Cardiac muscle cell (in vitro differentiated cells and primary cell): Measurements from ENCODE around the gene AKAP8L. TPM values are rescaled to one million over a fixed set of nuclear protein-coding genes. Genes with fewer than 3 reads are reported as not detected.
"Not testable (repeated sequence)": the region's sequence is repeated elsewhere in the genome, so short reads cannot be mapped to it uniquely, and the experiment has no call there.

Experiments used
- DNase-seq, 2 donors: peaks; one replicate each; pipeline versions ENCODE4 v3.0.0 to v3.0.0-alpha.2; 2010 to 2017; ENCODE audit warnings: low read depth in 1 of 2, low spot score in 1 of 2
- H3K27ac ChIP-seq: fragments of 200-600 bp; sonication (generic); 2 replicates; pipeline ENCODE4 v1.5.1; 2016
- H3K27me3 ChIP-seq: fragments of 200-600 bp; sonication (generic); 2 replicates; pipeline ENCODE4 v1.6.0; 2016; ENCODE audit warnings: control low read depth
- H3K36me3 ChIP-seq: fragments of 200-600 bp; sonication (generic); 2 replicates; pipeline ENCODE4 v1.5.1; 2016; ENCODE audit warnings: control low read depth
- H3K4me1 ChIP-seq: fragments of 200-600 bp; sonication (generic); 2 replicates; pipeline ENCODE4 v1.8.1; 2017; ENCODE audit warnings: low read depth, mild to moderate bottlenecking, mixed run types
- H3K4me3 ChIP-seq: fragments of 200-600 bp; sonication (generic); 2 replicates; pipeline ENCODE4 v1.5.1; 2016; ENCODE audit warnings: mild to moderate bottlenecking
- H3K9me3 ChIP-seq: fragments of 200-600 bp; sonication (generic); 2 replicates; pipeline ENCODE4 v1.5.1; 2017; ENCODE audit warnings: low read depth, mild to moderate bottlenecking, control low read depth
- polyA plus RNA-seq: library from polyadenylated mRNA; unstranded; fragments of >200 nt; fragmentation: Nextera tagmentation; extraction: Ambion mirVana; gene quantifications from 2 replicates; pipeline ENCODE4 v1.2.1, GENCODE V29; 2016
- total RNA-seq: library from RNA; depleted of rRNA; stranded (reverse); fragments of >200 nt; gene quantifications from 2 replicates; pipeline ENCODE4 v1.2.3, GENCODE V29; 2016
- TF ChIP-seq, protein P1 (sequence below): IDR thresholded peaks from 2 replicates; pipeline ENCODE4 v1.5.1; 2012; ENCODE audit warnings: low read depth, mild to moderate bottlenecking, low read length

AKAP8L gene
- total and polyA plus RNA-seq, 2 experiments from 2014 or later = 235 to 410 TPM

GRCh38 chr19:15353908-15354307 is 64.9 kb downstream of the AKAP8L start:
- Histone ChIP-seq H3K36me3 (peaks cover 22% of the 10 kb centered on the region), H3K27me3 (no peaks in the 10 kb centered on the region), H3K27ac (no peak overlapping the region), H3K9me3 (no peaks in the 10 kb centered on the region), H3K4me1 (no peaks in the 10 kb centered on the region), H3K4me3 (no peak overlapping the region)
- DNase-seq = no peak
- TF ChIP-seq, protein P1, sequence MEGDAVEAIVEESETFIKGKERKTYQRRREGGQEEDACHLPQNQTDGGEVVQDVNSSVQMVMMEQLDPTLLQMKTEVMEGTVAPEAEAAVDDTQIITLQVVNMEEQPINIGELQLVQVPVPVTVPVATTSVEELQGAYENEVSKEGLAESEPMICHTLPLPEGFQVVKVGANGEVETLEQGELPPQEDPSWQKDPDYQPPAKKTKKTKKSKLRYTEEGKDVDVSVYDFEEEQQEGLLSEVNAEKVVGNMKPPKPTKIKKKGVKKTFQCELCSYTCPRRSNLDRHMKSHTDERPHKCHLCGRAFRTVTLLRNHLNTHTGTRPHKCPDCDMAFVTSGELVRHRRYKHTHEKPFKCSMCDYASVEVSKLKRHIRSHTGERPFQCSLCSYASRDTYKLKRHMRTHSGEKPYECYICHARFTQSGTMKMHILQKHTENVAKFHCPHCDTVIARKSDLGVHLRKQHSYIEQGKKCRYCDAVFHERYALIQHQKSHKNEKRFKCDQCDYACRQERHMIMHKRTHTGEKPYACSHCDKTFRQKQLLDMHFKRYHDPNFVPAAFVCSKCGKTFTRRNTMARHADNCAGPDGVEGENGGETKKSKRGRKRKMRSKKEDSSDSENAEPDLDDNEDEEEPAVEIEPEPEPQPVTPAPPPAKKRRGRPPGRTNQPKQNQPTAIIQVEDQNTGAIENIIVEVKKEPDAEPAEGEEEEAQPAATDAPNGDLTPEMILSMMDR = no peak

DNA sequence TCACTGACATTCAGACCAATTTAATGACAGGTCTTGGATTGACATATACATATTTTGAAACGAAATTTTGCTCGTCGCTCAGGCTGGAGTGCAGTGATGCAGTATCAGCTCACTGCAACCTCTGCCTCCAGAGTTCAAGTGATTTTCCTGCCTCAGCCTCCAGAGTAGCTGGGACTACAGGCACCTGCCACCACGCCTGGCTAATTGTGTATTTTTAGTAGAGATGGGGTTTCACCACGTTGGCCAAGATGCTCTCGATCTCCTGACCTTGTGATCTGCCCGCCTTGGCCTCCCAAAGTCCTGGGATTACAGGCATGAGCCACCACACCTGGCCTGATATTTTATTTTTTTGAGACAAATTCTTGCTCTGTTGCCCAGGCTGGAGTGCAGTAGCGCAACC is 66.3 kb downstream of the AKAP8L start:
- not testable (repeated sequence) for H3K27ac ChIP-seq, H3K4me3 ChIP-seq, H3K27me3 ChIP-seq, DNase-seq, H3K4me1 ChIP-seq, H3K9me3 ChIP-seq
- peaks cover 12% of the 10 kb centered on the region for H3K36me3 ChIP-seq

GRCh38 chr19:15341328-15341727 is 77.5 kb downstream of the AKAP8L start:
- not testable (repeated sequence) for H3K4me3 ChIP-seq, H3K36me3 ChIP-seq, DNase-seq, H3K27ac ChIP-seq, H3K27me3 ChIP-seq, H3K9me3 ChIP-seq, H3K4me1 ChIP-seq

DNA sequence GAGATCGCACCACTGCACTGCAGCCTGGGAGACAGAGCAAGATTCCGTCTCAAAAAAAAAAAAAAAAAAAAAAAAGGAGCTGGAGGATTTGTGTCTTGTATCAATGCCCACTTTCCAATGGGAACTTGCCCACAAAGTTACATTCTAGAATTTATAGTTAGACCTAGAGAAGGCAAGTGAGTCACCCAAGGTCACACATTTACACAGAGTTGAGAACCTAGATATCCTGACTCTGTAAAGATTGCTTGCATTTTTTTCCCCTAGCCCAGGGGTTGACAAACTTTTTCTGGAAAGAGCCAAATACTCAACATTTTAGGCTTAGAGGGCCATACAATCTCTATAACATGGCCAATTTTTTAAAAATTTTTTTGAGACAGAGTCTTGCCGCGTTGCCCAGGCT is 78.7 kb downstream of the AKAP8L start:
- H3K27ac ChIP-seq = no peak overlapping the region
- no peaks in the 10 kb centered on the region for H3K9me3 ChIP-seq
- peaks cover under 1% of the 10 kb centered on the region for H3K36me3 ChIP-seq
- no peak overlapping the region for H3K4me3 ChIP-seq
- no peaks in the 10 kb centered on the region for H3K27me3 ChIP-seq
- DNase-seq = no peak
- TF ChIP-seq, protein P1 = no peak
- H3K4me1 ChIP-seq = peaks cover 8% of the 10 kb centered on the region

GRCh38 chr19:15337202-15337601 is 81.6 kb downstream of the AKAP8L start:
- TF ChIP-seq, protein P1 = no peak
- Histone ChIP-seq H3K36me3 (no peaks in the 10 kb centered on the region), H3K27me3 (no peaks in the 10 kb centered on the region), H3K27ac (no peak overlapping the region), H3K9me3 (no peaks in the 10 kb centered on the region), H3K4me1 (peaks cover 8% of the 10 kb centered on the region), H3K4me3 (no peak overlapping the region)
- DNase-seq = peak in 1 of 2 donors; percentile 38

DNA sequence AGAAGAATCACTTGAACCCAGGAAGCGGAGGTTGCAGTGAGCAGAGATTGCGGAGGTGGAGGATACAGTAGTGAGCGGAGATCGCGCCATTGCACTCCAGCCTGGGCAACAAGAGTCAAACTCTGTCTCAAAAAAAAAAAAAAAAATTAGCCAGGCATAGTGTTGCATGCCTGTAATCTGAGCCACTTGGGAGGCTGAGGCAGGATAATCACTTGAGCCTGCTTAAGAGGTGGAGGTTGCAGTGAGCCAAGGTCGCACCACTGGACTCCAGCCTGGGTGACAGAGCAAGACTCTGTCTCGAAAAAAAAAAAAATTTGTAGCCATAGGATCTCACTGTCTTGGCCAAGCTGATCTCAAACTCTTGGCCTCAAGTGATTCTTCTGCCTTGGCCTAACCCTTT is 82.8 kb downstream of the AKAP8L start:
- H3K27me3 ChIP-seq, H3K4me3 ChIP-seq, H3K9me3 ChIP-seq, H3K4me1 ChIP-seq, H3K27ac ChIP-seq, H3K36me3 ChIP-seq: not testable (repeated sequence)
- peak in 1 of 2 donors; percentile 26 for DNase-seq

GRCh38 chr19:15332311-15332996 is 86.3 kb downstream of the AKAP8L start, which contains the start of gene BRD4:
Gene BRD4 (minus strand): TSS chr19:15332539. CDS start chr19:15273099, 59,440 bp downstream.
- peak; percentile 65 to 86 for DNase-seq
- Histone ChIP-seq H3K27ac (peak within 1 kb of the TSS; percentile 100), H3K9me3 (no peaks in the 10 kb centered on the region), H3K36me3 (no peaks in the 10 kb centered on the region), H3K4me3 (peak within 1 kb of the TSS; percentile 97), H3K4me1 (peaks cover 39% of the 10 kb centered on the region), H3K27me3 (no peaks in the 10 kb centered on the region)
- TF ChIP-seq, protein P1 = no peak
